HEK293 (cell line): Measurements from ENCODE around the gene PEF1.

ENCODE experiments used
- CTCF ChIA-PET: fragments of 350-600 bp; formaldehyde crosslinking; extraction: SDS; loops from one replicate; lab custom pipeline; 2021; ENCODE audit warnings: antibody characterized with exemption; lab: Yijun Ruan, JAX
- POLR2A ChIA-PET: fragments of 300-600 bp; formaldehyde crosslinking; extraction: SDS; loops from one replicate; lab custom pipeline; 2020; ENCODE audit warnings: antibody characterized with exemption, inconsistent platforms; lab: Yijun Ruan, JAX
- H3K27ac ChIP-seq: fragments of 200-500 bp; sonication (Bioruptor generic); 2 replicates; pipeline ENCODE4 v1.5.1; 2014; ENCODE audit warnings: low read depth, low read length, control low read depth, inconsistent platforms; ENCODE audit errors: extremely low read depth
- H3K36me3 ChIP-seq, 2 experiments: fragments of 200-500 bp in 1 of 2; sonication (Bioruptor generic) in 1 of 2; 1 replicate in 1 of 2; 2 replicates in 1 of 2; pipeline ENCODE4 v1.5.1; 2014 to 2017; ENCODE audit warnings: inconsistent platforms in 2 of 2, low read length in 2 of 2; ENCODE audit not compliant: control insufficient read depth in 2 of 2, insufficient read depth in 1 of 2
- H3K4me1 ChIP-seq: fragments of 200-500 bp; sonication (Bioruptor generic); 2 replicates; pipeline ENCODE4 v1.5.1; 2014; ENCODE audit warnings: mild to moderate bottlenecking, low read length, inconsistent platforms; ENCODE audit not compliant: control insufficient read depth, insufficient read depth
- H3K4me3 ChIP-seq: 2 replicates; pipeline ENCODE4 v1.5.1; 2011; ENCODE audit warnings: low read depth, mild to moderate bottlenecking, control low read depth, low read length, moderate library complexity
- H3K9me3 ChIP-seq: fragments of 200-500 bp; sonication (Bioruptor generic); 2 replicates; pipeline ENCODE4 v1.5.1; 2014; ENCODE audit warnings: low read depth, low read length, inconsistent platforms; ENCODE audit not compliant: control insufficient read depth, insufficient read depth
- BCL11B ChIP-seq: fragments of 450-650 bp; formaldehyde crosslinking; IDR thresholded peaks from 2 replicates; pipeline ENCODE4 v1.5.1; 2016; ENCODE audit warnings: low read depth, missing biosample characterization, missing genetic modification characterization
- KLF1 ChIP-seq: fragments of 450-650 bp; formaldehyde crosslinking; IDR thresholded peaks from 2 replicates; pipeline ENCODE4 v1.5.1; 2016; ENCODE audit warnings: missing biosample characterization, missing genetic modification characterization
- KLF7 ChIP-seq: fragments of 450-650 bp; formaldehyde crosslinking; IDR thresholded peaks from 2 replicates; pipeline ENCODE4 v1.5.1; 2016; ENCODE audit warnings: missing biosample characterization, missing genetic modification characterization, borderline replicate concordance
- MZF1 ChIP-seq: fragments of 450-650 bp; formaldehyde crosslinking; IDR thresholded peaks from 2 replicates; pipeline ENCODE4 v1.5.1; 2017; ENCODE audit warnings: missing biosample characterization, missing genetic modification characterization, borderline replicate concordance
- PRDM6 ChIP-seq: fragments of 450-650 bp; formaldehyde crosslinking; IDR thresholded peaks from 2 replicates; pipeline ENCODE4 v1.5.1; 2017; ENCODE audit warnings: missing biosample characterization, missing genetic modification characterization
- TCF7L2 ChIP-seq: IDR thresholded peaks from 2 replicates; pipeline ENCODE4 v1.6.1; 2011; ENCODE audit warnings: low read depth, mild to moderate bottlenecking, inconsistent platforms, low read length, moderate library complexity, borderline replicate concordance
- ZEB2 ChIP-seq: fragments of 450-650 bp; formaldehyde crosslinking; IDR thresholded peaks from 2 replicates; pipeline ENCODE4 v1.5.1; 2016; ENCODE audit warnings: missing biosample characterization, missing genetic modification characterization
- ZNF174 ChIP-seq: fragments of 450-650 bp; formaldehyde crosslinking; IDR thresholded peaks from 2 replicates; pipeline ENCODE4 v1.5.0; 2017; ENCODE audit warnings: missing biosample characterization, mild to moderate bottlenecking, missing genetic modification characterization
- ZNF184 ChIP-seq: fragments of 450-650 bp; IDR thresholded peaks from 2 replicates; pipeline ENCODE4 v1.5.1; 2018; ENCODE audit warnings: missing biosample characterization, mild to moderate bottlenecking, missing genetic modification characterization
- ZNF248 ChIP-seq: fragments of 450-650 bp; formaldehyde crosslinking; IDR thresholded peaks from 2 replicates; pipeline ENCODE4 v1.5.1; 2017; ENCODE audit warnings: missing biosample characterization, missing genetic modification characterization
- ZNF335 ChIP-seq: fragments of 450-650 bp; formaldehyde crosslinking; conservative IDR thresholded peaks from 2 replicates; pipeline ENCODE4 v1.5.1; 2016; ENCODE audit warnings: missing biosample characterization, missing genetic modification characterization
- ZNF391 ChIP-seq: fragments of 450-650 bp; formaldehyde crosslinking; IDR thresholded peaks from 2 replicates; pipeline ENCODE4 v1.5.1; 2016; ENCODE audit warnings: low read depth, missing biosample characterization, missing genetic modification characterization, borderline replicate concordance
- ZNF404 ChIP-seq: fragments of 450-650 bp; formaldehyde crosslinking; IDR thresholded peaks from 2 replicates; pipeline ENCODE4 v1.5.1; 2017; ENCODE audit warnings: missing biosample characterization, missing genetic modification characterization
- ZNF561 ChIP-seq: fragments of 450-650 bp; IDR thresholded peaks from 2 replicates; pipeline ENCODE4 v1.5.1; 2018; ENCODE audit warnings: missing biosample characterization, missing genetic modification characterization, borderline replicate concordance
- ZNF623 ChIP-seq: fragments of 450-650 bp; formaldehyde crosslinking; IDR thresholded peaks from 2 replicates; pipeline ENCODE4 v1.5.1; 2016; ENCODE audit warnings: missing biosample characterization, missing genetic modification characterization
- ZNF626 ChIP-seq: fragments of 450-650 bp; sonication (Bioruptor Pico); formaldehyde crosslinking; IDR thresholded peaks from 2 replicates; pipeline ENCODE4 v1.5.1; 2018; ENCODE audit warnings: missing biosample characterization, missing genetic modification characterization, inconsistent platforms
- TF ChIP-seq, protein P1 (sequence below): fragments of 450-650 bp; formaldehyde crosslinking; optimal IDR thresholded peaks from 2 replicates; pipeline ENCODE3; 2016; ENCODE audit warnings: missing biosample characterization, mild to moderate bottlenecking, missing genetic modification characterization
- TF ChIP-seq, protein P2 (sequence below): fragments of 450-650 bp; IDR thresholded peaks from 2 replicates; pipeline ENCODE4 v1.5.1; 2018; ENCODE audit warnings: missing biosample characterization, mild to moderate bottlenecking, missing genetic modification characterization
- TF ChIP-seq, protein P3 (sequence below): fragments of 450-650 bp; formaldehyde crosslinking; IDR thresholded peaks from 2 replicates; pipeline ENCODE4 v1.5.1; 2016; ENCODE audit warnings: missing biosample characterization, missing genetic modification characterization

PEF1 gene

DNA sequence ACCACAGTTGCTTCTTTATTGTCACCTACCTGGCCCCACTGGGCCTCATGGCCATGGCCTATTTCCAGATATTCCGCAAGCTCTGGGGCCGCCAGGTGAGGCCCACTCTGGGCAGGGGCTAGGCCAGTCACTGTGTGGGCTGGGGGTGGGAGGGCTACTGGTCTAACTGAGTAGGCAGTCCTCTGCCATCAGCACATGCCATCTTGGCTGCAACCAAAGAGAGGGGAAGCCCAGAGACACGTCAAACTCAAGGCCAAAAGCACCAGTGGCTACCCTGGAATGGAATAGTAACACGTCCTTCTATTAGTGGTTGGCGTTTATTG is 23.2 kb downstream of the PEF1 start:
- no peaks in the 10 kb centered on the region for H3K4me1 ChIP-seq
- H3K36me3 ChIP-seq: peaks cover 0 to 10% of the 10 kb centered on the region in 2 experiments; a peak in 1 of 3 replicates
- no peak overlapping the region for H3K27ac ChIP-seq
- no peak for TF ChIP-seq ZNF174
- no peak for TF ChIP-seq KLF1 (tag by site-specific recombination)
- TF ChIP-seq ZNF626 (tag by site-specific recombination): no peak
- TF ChIP-seq ZNF623 (tag by site-specific recombination): no peak
- no peak for TF ChIP-seq PRDM6
- TF ChIP-seq BCL11B (tag by site-specific recombination): no peak
- TF ChIP-seq ZNF248: no peak
- TF ChIP-seq, protein P1, sequence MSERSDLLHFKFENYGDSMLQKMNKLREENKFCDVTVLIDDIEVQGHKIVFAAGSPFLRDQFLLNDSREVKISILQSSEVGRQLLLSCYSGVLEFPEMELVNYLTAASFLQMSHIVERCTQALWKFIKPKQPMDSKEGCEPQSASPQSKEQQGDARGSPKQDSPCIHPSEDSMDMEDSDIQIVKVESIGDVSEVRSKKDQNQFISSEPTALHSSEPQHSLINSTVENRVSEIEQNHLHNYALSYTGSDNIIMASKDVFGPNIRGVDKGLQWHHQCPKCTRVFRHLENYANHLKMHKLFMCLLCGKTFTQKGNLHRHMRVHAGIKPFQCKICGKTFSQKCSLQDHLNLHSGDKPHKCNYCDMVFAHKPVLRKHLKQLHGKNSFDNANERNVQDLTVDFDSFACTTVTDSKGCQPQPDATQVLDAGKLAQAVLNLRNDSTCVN (tag by site-specific recombination): no peak
- TF ChIP-seq, protein P2, sequence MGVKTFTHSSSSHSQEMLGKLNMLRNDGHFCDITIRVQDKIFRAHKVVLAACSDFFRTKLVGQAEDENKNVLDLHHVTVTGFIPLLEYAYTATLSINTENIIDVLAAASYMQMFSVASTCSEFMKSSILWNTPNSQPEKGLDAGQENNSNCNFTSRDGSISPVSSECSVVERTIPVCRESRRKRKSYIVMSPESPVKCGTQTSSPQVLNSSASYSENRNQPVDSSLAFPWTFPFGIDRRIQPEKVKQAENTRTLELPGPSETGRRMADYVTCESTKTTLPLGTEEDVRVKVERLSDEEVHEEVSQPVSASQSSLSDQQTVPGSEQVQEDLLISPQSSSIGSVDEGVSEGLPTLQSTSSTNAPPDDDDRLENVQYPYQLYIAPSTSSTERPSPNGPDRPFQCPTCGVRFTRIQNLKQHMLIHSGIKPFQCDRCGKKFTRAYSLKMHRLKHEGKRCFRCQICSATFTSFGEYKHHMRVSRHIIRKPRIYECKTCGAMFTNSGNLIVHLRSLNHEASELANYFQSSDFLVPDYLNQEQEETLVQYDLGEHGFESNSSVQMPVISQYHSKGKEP (tag by site-specific recombination): no peak
- no peak for TF ChIP-seq MZF1
- TF ChIP-seq ZNF391 (tag by site-specific recombination): no peak
- TF ChIP-seq, protein P3, sequence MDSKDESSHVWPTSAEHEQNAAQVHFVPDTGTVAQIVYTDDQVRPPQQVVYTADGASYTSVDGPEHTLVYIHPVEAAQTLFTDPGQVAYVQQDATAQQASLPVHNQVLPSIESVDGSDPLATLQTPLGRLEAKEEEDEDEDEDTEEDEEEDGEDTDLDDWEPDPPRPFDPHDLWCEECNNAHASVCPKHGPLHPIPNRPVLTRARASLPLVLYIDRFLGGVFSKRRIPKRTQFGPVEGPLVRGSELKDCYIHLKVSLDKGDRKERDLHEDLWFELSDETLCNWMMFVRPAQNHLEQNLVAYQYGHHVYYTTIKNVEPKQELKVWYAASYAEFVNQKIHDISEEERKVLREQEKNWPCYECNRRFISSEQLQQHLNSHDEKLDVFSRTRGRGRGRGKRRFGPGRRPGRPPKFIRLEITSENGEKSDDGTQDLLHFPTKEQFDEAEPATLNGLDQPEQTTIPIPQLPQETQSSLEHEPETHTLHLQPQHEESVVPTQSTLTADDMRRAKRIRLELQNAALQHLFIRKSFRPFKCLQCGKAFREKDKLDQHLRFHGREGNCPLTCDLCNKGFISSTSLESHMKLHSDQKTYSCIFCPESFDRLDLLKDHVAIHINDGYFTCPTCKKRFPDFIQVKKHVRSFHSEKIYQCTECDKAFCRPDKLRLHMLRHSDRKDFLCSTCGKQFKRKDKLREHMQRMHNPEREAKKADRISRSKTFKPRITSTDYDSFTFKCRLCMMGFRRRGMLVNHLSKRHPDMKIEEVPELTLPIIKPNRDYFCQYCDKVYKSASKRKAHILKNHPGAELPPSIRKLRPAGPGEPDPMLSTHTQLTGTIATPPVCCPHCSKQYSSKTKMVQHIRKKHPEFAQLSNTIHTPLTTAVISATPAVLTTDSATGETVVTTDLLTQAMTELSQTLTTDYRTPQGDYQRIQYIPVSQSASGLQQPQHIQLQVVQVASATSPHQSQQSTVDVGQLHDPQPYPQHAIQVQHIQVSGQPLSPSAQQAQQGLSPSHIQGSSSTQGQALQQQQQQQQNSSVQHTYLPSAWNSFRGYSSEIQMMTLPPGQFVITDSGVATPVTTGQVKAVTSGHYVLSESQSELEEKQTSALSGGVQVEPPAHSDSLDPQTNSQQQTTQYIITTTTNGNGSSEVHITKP (tag by site-specific recombination): no peak
- TF ChIP-seq ZNF561 (tag by site-specific recombination): no peak
- TF ChIP-seq KLF7: no peak
- TF ChIP-seq TCF7L2: no peak
- no peak for TF ChIP-seq ZNF335 (tag by site-specific recombination)
- TF ChIP-seq ZNF404 (tag by site-specific recombination): no peak
- TF ChIP-seq ZEB2: no peak
- no peak for TF ChIP-seq ZNF184 (tag by site-specific recombination)
- ChIA-PET CTCF (no interaction called here), POLR2A (no interaction called here)
- no peak overlapping the region for H3K4me3 ChIP-seq
- no peaks in the 10 kb centered on the region for H3K9me3 ChIP-seq
